Stimulated activated naive CD8-positive, alpha-beta T cell treated with anti-CD3 and anti-CD28 coated beads, Interleukin-15, Interleukin-2, amounts not matched to agents 100 U/mL and 50 U/mL, for 24 hours (primary cell): Measurements from ENCODE around the gene SLC24A5.

Source experiments
- ATAC-seq: fragments of 150-1000 bp; cut with Tn5 transposase; one replicate; pipeline ENCODE4 v1.10.0; 2021
- DNase-seq: peaks from one replicate; pipeline ENCODE4 v3.0.0; 2021

Gene SLC24A5

DNA sequence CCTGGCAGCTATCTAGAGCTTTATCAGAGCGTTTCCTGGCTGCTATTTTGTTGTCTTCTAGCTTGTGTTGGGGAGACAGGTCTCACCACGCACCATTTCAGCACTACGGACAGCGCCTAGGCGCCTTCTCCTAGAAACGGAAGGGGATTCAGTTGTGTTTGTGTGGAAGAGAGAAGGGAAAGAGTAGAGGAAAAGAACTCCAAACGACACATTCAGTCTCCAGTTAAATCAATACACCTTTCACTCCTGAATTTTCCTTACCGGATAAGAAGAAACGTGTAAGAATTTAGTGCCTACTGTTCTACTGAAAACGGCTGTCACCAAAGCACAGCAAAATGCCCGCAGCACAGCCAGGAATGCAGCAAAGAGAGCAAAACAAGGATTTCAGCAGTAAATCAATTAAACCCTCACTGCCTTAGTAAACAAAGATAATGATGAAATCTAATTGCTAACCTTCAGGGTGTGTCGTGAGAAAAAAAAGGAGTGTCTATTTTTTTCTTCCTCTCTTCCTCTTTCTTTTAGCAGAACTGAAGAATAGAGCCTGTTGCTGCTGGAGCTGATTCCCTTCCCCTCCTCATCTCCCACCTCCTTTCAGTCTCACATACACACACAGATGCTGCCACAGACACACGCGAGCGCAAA, 70.3 kb downstream of the SLC24A5 start:
- DNase-seq = peak; percentile 58

DNA sequence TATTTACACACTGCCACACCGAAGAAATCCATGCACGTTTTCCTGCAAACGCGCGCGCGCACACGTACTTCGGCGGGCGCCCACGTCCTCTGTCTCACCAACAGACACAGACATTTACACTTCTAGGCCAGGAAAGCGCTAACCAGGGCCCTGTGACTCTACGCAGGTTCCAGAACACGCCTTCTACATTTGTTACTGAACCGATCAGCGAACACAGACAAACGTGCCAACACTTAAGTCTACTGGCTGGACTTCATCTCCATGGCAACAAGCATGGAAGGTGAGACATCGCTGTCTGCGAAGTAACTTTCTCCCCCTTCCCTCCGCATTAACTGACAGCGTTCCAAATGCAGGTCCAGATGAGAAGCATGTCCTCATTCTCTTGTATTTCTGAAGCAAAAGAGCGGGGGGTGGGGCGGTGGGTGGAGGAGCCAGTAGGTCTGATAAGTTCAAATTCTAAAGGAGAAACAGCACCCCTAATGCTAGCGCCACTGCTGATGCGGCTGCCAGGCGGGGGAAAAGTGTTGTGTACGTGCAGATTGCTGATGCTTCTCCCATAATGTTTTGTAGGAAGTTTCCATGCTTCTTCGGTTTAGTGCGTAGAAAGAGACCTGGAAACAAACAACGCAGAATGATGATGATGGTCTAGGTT, 70.9 kb downstream of the SLC24A5 start, which contains the start of gene CTXN2:
Gene CTXN2 (plus strand): TSS at position 92 of the 652 bp plus-strand sequence. CDS start 9,636 bp downstream, outside the sequence.
- no peak for DNase-seq
- ATAC-seq = no peak

More for the DNA sequence above, 70.3 kb downstream of the SLC24A5 start:
- ATAC-seq = no peak
